ENCODE data around the gene SMIM1. TPM values are rescaled to one million over a fixed set of nuclear protein-coding genes. Genes with fewer than 3 reads are reported as not detected.

Gene SMIM1
- total and polyA plus RNA-seq, 2 of the 4 experiments (the other 2 are of a cell fraction) = 0.90 to 3.4 TPM

DNA sequence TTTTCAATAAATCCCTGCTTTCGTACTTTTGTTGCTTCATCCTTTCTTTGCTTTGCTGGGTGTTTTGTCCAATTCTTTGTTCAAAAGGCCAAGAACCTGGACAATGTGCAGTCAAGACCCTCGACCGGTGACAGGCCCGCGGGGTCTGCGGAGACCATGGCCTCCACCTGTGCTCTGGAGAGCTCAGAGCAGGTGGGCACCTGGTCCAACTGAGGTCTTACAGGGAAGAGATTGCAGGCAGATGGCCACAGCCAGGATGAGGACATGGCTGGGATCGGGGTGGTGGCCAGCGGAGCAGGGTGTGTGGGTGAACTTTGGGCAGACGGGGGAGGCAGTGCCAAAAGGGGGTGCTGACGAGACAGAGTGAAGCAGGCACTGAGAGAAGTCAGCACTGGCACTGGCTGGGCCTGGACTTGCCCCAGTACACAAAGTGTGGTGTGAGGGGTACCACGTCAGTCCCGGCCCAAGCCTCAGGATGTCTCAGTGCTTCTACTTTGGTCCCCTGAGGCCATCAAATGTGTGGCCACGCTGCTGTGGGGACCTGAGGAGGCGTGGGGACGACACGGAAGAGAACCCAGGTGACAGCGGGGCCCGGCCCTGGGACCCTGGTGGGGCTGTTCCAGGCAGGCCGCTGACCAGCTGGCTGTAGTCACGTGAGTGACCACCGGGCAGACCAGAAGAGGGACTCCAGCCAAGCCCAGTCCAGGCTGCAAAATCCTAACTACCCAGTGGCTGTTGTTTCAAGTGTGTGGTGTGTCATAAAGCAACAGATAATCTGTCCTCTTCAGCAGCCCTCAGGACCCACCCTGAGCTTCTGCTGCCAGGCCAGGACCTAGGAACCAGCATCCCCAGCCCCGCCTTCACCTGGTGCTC lies 30.7 kb upstream of the SMIM1 start:
- peaks cover 11 to 24% of the 10 kb centered on the region in 2 experiments; a peak in 3 of 4 replicates for H3K79me1 ChIP-seq (ENCODE audit: low read depth in 1 of 2, low read length in 2 of 2)
- no peak overlapping the region for H3K18ac ChIP-seq (ENCODE audit: low read depth, low read length)
- H3K27ac ChIP-seq (ENCODE audit: insufficient read depth, low read length) = no peak overlapping the region
- BruUV-seq (replicated peaks) = no TSS peak
- H2BK15ac ChIP-seq (ENCODE audit: low read depth, low read length) = no peak overlapping the region
- H3K23ac ChIP-seq (ENCODE audit: low read depth, low read length) = no peak overlapping the region
- no peak overlapping the region for H4K8ac ChIP-seq (ENCODE audit: low read depth in 2 of 2, low read length in 2 of 2)
- DNase-seq = no peak
- ATAC-seq (ENCODE audit: low read depth) = no peak
- no peak overlapping the region for H2BK120ac ChIP-seq (ENCODE audit: low read depth, low read length)
- intact Hi-C loops (cut with micrococcal nuclease) = no loop called here
- dilution Hi-C loops (cut with HindIII; ENCODE audit: low sequenced_read_pairs, unreplicated experiment) = no loop called here
- 0 out of 2 replicates have a peak, but pooled peaks cover 6% of the 10 kb centered on the region for H3K9me1 ChIP-seq (ENCODE audit: insufficient read depth, low read length)
- no peak overlapping the region for H3K9ac ChIP-seq (ENCODE audit: low read depth, low read length)
- H3K14ac ChIP-seq (replicated peaks; ENCODE audit: low read depth, low read length) = no peak overlapping the region
- no peaks in the 10 kb centered on the region for H3K27me3 ChIP-seq (ENCODE audit: control insufficient read depth, insufficient read depth, low read length)
- H2BK20ac ChIP-seq (ENCODE audit: low read depth, low read length) = no peak overlapping the region
- H3K4me3 ChIP-seq (ENCODE audit: insufficient read depth, low read depth, low read length) = no peak overlapping the region
- peak overlapping the region; percentile 5 for H2AK9ac ChIP-seq (replicated peaks; ENCODE audit: low read depth, low read length, poor library complexity)
- no peak overlapping the region for H2BK5ac ChIP-seq (ENCODE audit: low read depth, low read length, poor library complexity, severe bottlenecking)
- peaks cover 6% of the 10 kb centered on the region; the same call in 1 of the 2 replicates for H3K4me1 ChIP-seq (ENCODE audit: control insufficient read depth, insufficient read depth, low read length)
- H2AK5ac ChIP-seq (ENCODE audit: low read depth, low read length) = no peak overlapping the region
- CTCF ChIA-PET = no interaction called here
- H3K36me3 ChIP-seq (ENCODE audit: control insufficient read depth, insufficient read depth, low read length) = peaks cover 43% of the 10 kb centered on the region
- H3K56ac ChIP-seq (ENCODE audit: extremely low read depth, insufficient read depth, low read length) = no peak overlapping the region
- no peaks in the 10 kb centered on the region; the same call in 1 of the 2 replicates for H4K20me1 ChIP-seq (ENCODE audit: insufficient read depth, low read length)
- H3K4me2 ChIP-seq (ENCODE audit: low read depth, low read length) = no peak overlapping the region
- no peak overlapping the region for H2AFZ ChIP-seq (replicated peaks; ENCODE audit: low read length, poor library complexity)
- H3K4ac ChIP-seq (ENCODE audit: low read depth, low read length) = no peak overlapping the region
- no peak overlapping the region for H4K5ac ChIP-seq (ENCODE audit: low read depth, low read length)
- in situ Hi-C loops (cut with MboI; ENCODE audit: low sequenced_read_pairs) = no loop called here
- POLR2A ChIA-PET (ENCODE audit: unreplicated experiment) = no interaction called here
- H4K91ac ChIP-seq (ENCODE audit: insufficient read depth, low read depth, low read length) = no peak overlapping the region
- WGBS, 2 experiments (ENCODE audit: extremely low coverage in 2 of 2, insufficient read length in 1 of 2) = 95% methylated on average over 13 of the region's 22 CpGs; no CpG with 5 or more reads in 1 of the 2 experiments
- TF ChIP-seq CHD1 (IDR thresholded peaks at IDR 0.05; ENCODE audit: low read depth, low read length) = no peak
- no peak for TF ChIP-seq USF2 (IDR thresholded peaks at IDR 0.05; ENCODE audit: low read depth, low read length)
- no peak for TF ChIP-seq RAD21 (IDR thresholded peaks at IDR 0.05; ENCODE audit: low read length)
- H3K9me3 ChIP-seq (ENCODE audit: control insufficient read depth, insufficient read depth, low read length) = no peaks in the 10 kb centered on the region
